Loucy (cell line): ENCODE measurements around the gene PRR13.

ENCODE experiments used
- H2AFZ ChIP-seq: fragments of 200-600 bp; sonication (generic); 2 replicates; pipeline ENCODE4 v1.6.0; 2016; ENCODE audit warnings: antibody characterized with exemption, mild to moderate bottlenecking, low read length, moderate library complexity
- H3F3A ChIP-seq: fragments of 200-600 bp; 2 replicates; pipeline ENCODE4 v1.6.0; 2016; ENCODE audit warnings: antibody characterized with exemption, low read depth, mild to moderate bottlenecking
- H3K27me3 ChIP-seq: fragments of 200-600 bp; sonication (generic); 2 replicates; pipeline ENCODE4 v1.6.1; 2014; ENCODE audit warnings: low read length, mild to moderate bottlenecking; ENCODE audit not compliant: insufficient read depth, poor library complexity, severe bottlenecking
- H3K36me3 ChIP-seq: fragments of 200-600 bp; sonication (generic); 2 replicates; pipeline ENCODE4 v1.6.1; 2016; ENCODE audit warnings: low read length; ENCODE audit not compliant: insufficient read depth
- H3K4me1 ChIP-seq: fragments of 200-600 bp; sonication (generic); 2 replicates; pipeline ENCODE4 v1.5.1; 2014; ENCODE audit warnings: low read length, mild to moderate bottlenecking; ENCODE audit not compliant: insufficient read depth, poor library complexity, severe bottlenecking
- H3K4me2 ChIP-seq: fragments of 200-600 bp; sonication (generic); 2 replicates; pipeline ENCODE4 v1.6.0; 2014; ENCODE audit warnings: antibody characterized with exemption, low read length, low read depth, mild to moderate bottlenecking; ENCODE audit not compliant: poor library complexity, severe bottlenecking
- H3K4me3 ChIP-seq: fragments of 200-600 bp; sonication (generic); 2 replicates; pipeline ENCODE4 v1.5.1; 2014; ENCODE audit warnings: low read length, mild to moderate bottlenecking, mixed read lengths; ENCODE audit not compliant: poor library complexity, severe bottlenecking
- H3K79me2 ChIP-seq: fragments of 200-600 bp; sonication (generic); 2 replicates; pipeline ENCODE4 v1.6.1; 2014; ENCODE audit warnings: low read length; ENCODE audit not compliant: insufficient read depth
- H3K9ac ChIP-seq: fragments of 200-600 bp; sonication (generic); 2 replicates; pipeline ENCODE4 v1.6.0; 2014; ENCODE audit warnings: mild to moderate bottlenecking, low read depth, low read length, moderate library complexity; ENCODE audit not compliant: poor library complexity, severe bottlenecking
- H3K9me2 ChIP-seq: fragments of 200-600 bp; sonication (generic); replicated peaks from 2 replicates; pipeline ENCODE4 v1.6.1; 2016; ENCODE audit warnings: low read depth, low read length, mixed read lengths
- H3K9me3 ChIP-seq: fragments of 200-600 bp; sonication (generic); 2 replicates; pipeline ENCODE4 v1.6.1; 2014; ENCODE audit warnings: mild to moderate bottlenecking, antibody characterized with exemption, low read length, low read depth; ENCODE audit not compliant: insufficient read depth
- H4K20me1 ChIP-seq: fragments of 200-600 bp; sonication (generic); 2 replicates; pipeline ENCODE4 v1.6.0; 2014; ENCODE audit warnings: antibody characterized with exemption, low read length, mild to moderate bottlenecking; ENCODE audit not compliant: insufficient read depth, poor library complexity, severe bottlenecking
- CTCF ChIP-seq: fragments of 200-600 bp; sonication (generic); conservative IDR thresholded peaks from 2 replicates; pipeline ENCODE4 v1.5.1; 2014; ENCODE audit warnings: mild to moderate bottlenecking, antibody characterized with exemption, low read length
- EZH2phosphoT487 ChIP-seq: fragments of 200-600 bp; IDR thresholded peaks from 2 replicates; pipeline ENCODE4 v1.6.1; 2018; ENCODE audit warnings: antibody characterized with exemption, mild to moderate bottlenecking, moderate library complexity, borderline replicate concordance

PRR13 gene

GRCh38 chr12:53451661-53452158 lies 10.2 kb downstream of the PRR13 start, which contains the start of gene PCBP2:
TSS of gene PCBP2 (plus strand) at chr12:53452102. CDS start at chr12:53454801, 2,699 bp downstream.
- H4K20me1 ChIP-seq, result peaks cover 41% of the 10 kb centered on the region
- H3K9ac ChIP-seq, result peak within 1 kb of the TSS; percentile 98
- H3F3A ChIP-seq, result 0 out of 2 replicates have a peak, but pooled peaks cover 4% of the 10 kb centered on the region
- peaks cover 42% of the 10 kb centered on the region for H3K4me1 ChIP-seq
- H3K27me3 ChIP-seq, result no peaks in the 10 kb centered on the region
- peaks cover 29% of the 10 kb centered on the region for H3K36me3 ChIP-seq
- peak within 1 kb of the TSS; percentile 97 for H3K4me3 ChIP-seq
- TF ChIP-seq CTCF (peak; percentile 88), EZH2phosphoT487 (no peak)
- no peaks in the 10 kb centered on the region for H3K9me2 ChIP-seq
- H3K79me2 ChIP-seq, result peaks cover 46% of the 10 kb centered on the region
- peak within 1 kb of the TSS; percentile 86 for H2AFZ ChIP-seq
- no peaks in the 10 kb centered on the region for H3K9me3 ChIP-seq
- H3K4me2 ChIP-seq, result peak within 1 kb of the TSS; percentile 88

GRCh38 chr12:53452159-53453077 lies 10.9 kb downstream of the PRR13 start:
- Histone ChIP-seq H3K27me3 (no peaks in the 10 kb centered on the region), H3K9me3 (no peaks in the 10 kb centered on the region), H4K20me1 (peaks cover 48% of the 10 kb centered on the region), H3K4me3 (peak overlapping the region; percentile 97), H3K9me2 (no peaks in the 10 kb centered on the region), H3K9ac (peak overlapping the region; percentile 98), H3K4me2 (peak overlapping the region; percentile 87), H3K36me3 (peaks cover 36% of the 10 kb centered on the region), H3F3A (0 out of 2 replicates have a peak, but pooled peaks cover 5% of the 10 kb centered on the region), H3K4me1 (peaks cover 48% of the 10 kb centered on the region), H2AFZ (no peak overlapping the region), H3K79me2 (peaks cover 53% of the 10 kb centered on the region)
- TF ChIP-seq EZH2phosphoT487, result no peak
- peak; percentile 58 for TF ChIP-seq CTCF

- Histone ChIP-seq H3K4me2 (peak overlapping the region; percentile 87), H3K36me3 (peaks cover 51% of the 10 kb centered on the region), H3K4me3 (peak overlapping the region; percentile 97), H3F3A (0 out of 2 replicates have a peak, but pooled peaks cover 5% of the 10 kb centered on the region), H3K27me3 (no peaks in the 10 kb centered on the region), H2AFZ (no peak overlapping the region), H3K4me1 (peaks cover 52% of the 10 kb centered on the region), H4K20me1 (peaks cover 65% of the 10 kb centered on the region), H3K79me2 (peaks cover 69% of the 10 kb centered on the region), H3K9me2 (no peaks in the 10 kb centered on the region), H3K9me3 (no peaks in the 10 kb centered on the region), H3K9ac (peak overlapping the region; percentile 98)
- no peak for TF ChIP-seq CTCF
- no peak for TF ChIP-seq EZH2phosphoT487
Observed at GRCh38 chr12:53453953-53454640, 12.6 kb downstream of the PRR13 start.
